SK-N-SH (cell line): Measurements from ENCODE around the gene HHIPL1. TPM values are rescaled to one million over a fixed set of nuclear protein-coding genes. Genes with fewer than 3 reads are reported as not detected.

Experiments
- CTCF ChIA-PET: fragments of 300-600, 350-600 bp; formaldehyde crosslinking; extraction: SDS; loops from one replicate; lab custom pipeline; 2021; lab: Yijun Ruan, JAX
- POLR2A ChIA-PET: fragments of 350-600 bp; sonication (Branson Sonifier 250); formaldehyde crosslinking; extraction: SDS; loops from one replicate; lab custom pipeline; 2020; ENCODE audit warnings: antibody characterized with exemption, inconsistent platforms; lab: Yijun Ruan, JAX
- DNase-seq: peaks from one replicate; pipeline ENCODE4 v3.0.0; 2012
- H2AFZ ChIP-seq: fragments of 200-600 bp; sonication (generic); 2 replicates; pipeline ENCODE4 v1.8.1; 2016; ENCODE audit warnings: antibody characterized with exemption, mild to moderate bottlenecking, low read depth
- H3F3A ChIP-seq: fragments of 200-600 bp; sonication (generic); replicated peaks from 2 replicates; pipeline ENCODE3; 2016; ENCODE audit warnings: antibody characterized with exemption, mild to moderate bottlenecking; ENCODE audit not compliant: insufficient read depth
- H3K27ac ChIP-seq, 2 experiments: fragments of 200-500 bp in 1 of 2; fragments of 200-600 bp in 1 of 2; sonication (Bioruptor generic) in 1 of 2; sonication (generic), shearing (Covaris generic) in 1 of 2; 2 replicates each; pipeline versions ENCODE4 v1.5.1 to v1.6.1; 2014 to 2016; ENCODE audit warnings: low read depth in 2 of 2, inconsistent platforms in 1 of 2, low read length in 1 of 2, mild to moderate bottlenecking in 1 of 2, mixed read lengths in 1 of 2
- H3K27me3 ChIP-seq: fragments of 200-600 bp; sonication (generic), shearing (Covaris generic); 2 replicates; pipeline ENCODE4 v1.6.1; 2016; ENCODE audit warnings: mixed run types; ENCODE audit not compliant: insufficient read depth
- H3K36me3 ChIP-seq, 2 experiments: fragments of 200-500 bp in 1 of 2; fragments of 200-600 bp in 1 of 2; sonication (Bioruptor generic) in 1 of 2; sonication (generic) in 1 of 2; replicated peaks in 1 of 2; 2 replicates each; pipeline versions ENCODE3 to v1.5.1; 2014 to 2016; ENCODE audit warnings: low read length in 1 of 2, mild to moderate bottlenecking in 1 of 2; ENCODE audit not compliant: insufficient read depth in 2 of 2, control insufficient read depth in 1 of 2
- H3K4me1 ChIP-seq, 2 experiments: fragments of 200-500 bp in 1 of 2; fragments of 200-600 bp in 1 of 2; sonication (Bioruptor generic) in 1 of 2; sonication (generic), shearing (Covaris generic) in 1 of 2; 2 replicates each; pipeline versions ENCODE4 v1.5.1 to v1.6.1; 2014 to 2016; ENCODE audit warnings: low read depth in 1 of 2, low read length in 1 of 2, mixed run types in 1 of 2; ENCODE audit not compliant: insufficient read depth in 2 of 2, control insufficient read depth in 1 of 2
- H3K4me2 ChIP-seq: fragments of 200-600 bp; sonication (generic), shearing (Covaris generic); 2 replicates; pipeline ENCODE4 v1.6.1; 2017; ENCODE audit warnings: mixed run types
- H3K4me3 ChIP-seq, 2 experiments: fragments of 200-500 bp in 1 of 2; fragments of 200-600 bp in 1 of 2; sonication (Bioruptor generic) in 1 of 2; sonication (generic), shearing (Covaris generic) in 1 of 2; 2 replicates each; pipeline versions ENCODE4 v1.5.1 to v1.8.1; 2014 to 2016; ENCODE audit warnings: low read depth in 2 of 2, inconsistent platforms in 1 of 2, low read length in 1 of 2, mild to moderate bottlenecking in 1 of 2, mixed read lengths in 1 of 2, moderate library complexity in 1 of 2
- H3K79me2 ChIP-seq: fragments of 200-600 bp; sonication (generic); 2 replicates; pipeline ENCODE4 v1.8.1; 2017; ENCODE audit warnings: mild to moderate bottlenecking; ENCODE audit not compliant: insufficient read depth
- H3K9ac ChIP-seq: fragments of 200-600 bp; sonication (generic); 2 replicates; pipeline ENCODE4 v1.6.1; 2017; ENCODE audit warnings: mixed run types
- H3K9me2 ChIP-seq: fragments of 200-600 bp; sonication (generic); 2 replicates; pipeline ENCODE4 v1.6.1; 2017; ENCODE audit warnings: mixed run types
- H3K9me3 ChIP-seq: fragments of 200-600 bp; sonication (generic); 2 replicates; pipeline ENCODE4 v1.6.1; 2017; ENCODE audit warnings: mixed run types, mild to moderate bottlenecking, moderate library complexity
- H4K20me1 ChIP-seq: fragments of 200-600 bp; sonication (generic); 2 replicates; pipeline ENCODE4 v1.6.1; 2017; ENCODE audit warnings: mild to moderate bottlenecking, mixed run types; ENCODE audit not compliant: insufficient read depth
- EP300 ChIP-seq, 2 experiments: IDR thresholded peaks; 2 replicates each; pipeline versions ENCODE4 v1.4.0 to v1.6.1; 2012; ENCODE audit warnings: borderline replicate concordance in 1 of 2, low read depth in 1 of 2, low read length in 1 of 2
- FOSL2 ChIP-seq: IDR thresholded peaks from 2 replicates; pipeline ENCODE4 v1.4.0; 2012; ENCODE audit warnings: low read depth, mild to moderate bottlenecking, moderate library complexity, borderline replicate concordance
- FOXM1 ChIP-seq: IDR thresholded peaks from 2 replicates; pipeline ENCODE4 v1.4.0; 2012; ENCODE audit warnings: low read depth, mild to moderate bottlenecking
- GABPA ChIP-seq: IDR thresholded peaks from 2 replicates; pipeline ENCODE4 v1.4.0; 2012; ENCODE audit warnings: low read depth, mild to moderate bottlenecking
- GATA2 ChIP-seq: sonication (generic); formaldehyde crosslinking; IDR thresholded peaks from 2 replicates; pipeline ENCODE4 v1.5.0; 2020; ENCODE audit warnings: mild to moderate bottlenecking, missing genetic modification reagents
- POLR2AphosphoS5 ChIP-seq: IDR thresholded peaks from 2 replicates; pipeline ENCODE4 v1.6.1; 2012; ENCODE audit warnings: low read depth, low read length
- RCOR1 ChIP-seq: fragments of 150-350 bp; IDR thresholded peaks from 2 replicates; pipeline ENCODE4 v1.6.1; 2017; ENCODE audit warnings: antibody characterized with exemption, low read length
- TCF12 ChIP-seq: IDR thresholded peaks from 2 replicates; pipeline ENCODE4 v1.4.0; 2012
- WGBS: methylation state at CpG from one replicate; pipeline ENCODE4 v1.1.6; 2017; ENCODE audit warnings: low lambda C conversion rate; 5-methylcytosine and 5-hydroxymethylcytosine counted together
- polyA plus RNA-seq, 3 experiments: library from polyadenylated mRNA; depleted of rRNA; stranded (reverse); fragments of >200 nt; gene quantifications; 2 replicates each; pipeline ENCODE4 v1.2.3, GENCODE V29; 2012
- TF ChIP-seq, protein P1 (sequence below): IDR thresholded peaks from 2 replicates; pipeline ENCODE4 v1.4.0; 2012; ENCODE audit warnings: low read depth
- TF ChIP-seq, protein P2 (sequence below): IDR thresholded peaks from 2 replicates; pipeline ENCODE4; 2012
- TF ChIP-seq, protein P3 (sequence below): IDR thresholded peaks from 2 replicates; pipeline ENCODE4 v1.4.0; 2012; ENCODE audit warnings: low read depth, borderline replicate concordance

Gene HHIPL1
- polyA plus RNA-seq, 1 of the 3 experiments (the other 2 are of a cell fraction) = 0.02 TPM

DNA sequence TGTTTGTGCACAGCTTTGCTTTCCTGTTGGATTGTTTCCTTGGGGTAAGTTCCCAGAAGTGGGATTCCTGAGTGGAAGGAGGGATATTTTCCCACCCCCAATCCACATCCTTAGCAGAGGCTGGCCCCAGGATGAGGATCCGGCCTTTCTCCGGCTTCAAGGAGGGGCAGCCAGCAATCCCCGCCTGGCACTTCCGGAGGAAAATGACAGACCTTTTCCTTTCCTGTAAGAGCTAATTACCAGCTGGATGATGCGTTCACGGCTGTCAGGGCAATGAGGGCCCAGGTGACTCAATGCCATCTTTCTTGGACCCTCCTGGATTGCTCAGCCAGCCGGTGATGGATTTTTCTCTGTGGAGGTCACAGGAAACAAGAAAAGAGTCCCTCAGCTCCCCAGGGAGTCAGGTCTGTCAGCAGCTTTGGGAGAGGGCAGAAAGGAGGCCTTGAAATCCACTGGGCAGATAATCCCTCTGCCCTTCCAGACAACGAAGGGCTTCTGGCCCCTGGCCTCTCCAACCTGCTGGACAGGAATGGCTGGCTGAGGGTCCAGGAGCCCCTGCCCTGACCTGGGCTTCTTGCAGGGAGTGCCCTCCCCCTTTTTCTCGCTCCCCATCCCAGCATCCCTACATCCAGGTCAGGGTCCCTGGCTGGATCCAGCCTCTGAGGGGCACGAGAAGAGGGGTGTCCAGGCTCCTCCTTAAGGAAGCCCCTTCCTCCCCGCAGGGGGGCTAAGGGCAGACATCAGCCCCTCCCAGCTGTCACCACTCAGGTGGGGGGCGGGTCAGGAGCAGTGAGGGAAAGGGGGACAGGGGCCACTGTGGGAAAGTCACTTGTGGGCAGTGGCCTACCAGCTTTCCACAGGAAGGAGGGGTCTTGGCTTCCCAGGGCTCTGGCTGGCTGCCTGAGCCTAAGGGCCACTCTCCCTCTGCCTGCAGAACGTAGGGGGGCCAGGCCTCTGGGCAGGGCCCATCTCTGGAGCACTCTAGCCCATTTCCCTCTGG is 24.8 kb upstream of the HHIPL1 start:
- Histone ChIP-seq H3K4me3 (no peak overlapping the region), H3K9me3 (no peaks in the 10 kb centered on the region), H3K4me1 (peaks cover 23 to 39% of the 10 kb centered on the region in 2 experiments; a peak in 2 of 4 replicates), H3K9ac (peak overlapping the region; percentile 60), H4K20me1 (no peaks in the 10 kb centered on the region), H3K36me3 (no peaks in the 10 kb centered on the region), H3K9me2 (no peaks in the 10 kb centered on the region), H2AFZ (peak overlapping the region; percentile 90), H3K79me2 (no peaks in the 10 kb centered on the region), H3F3A (peaks cover 30% of the 10 kb centered on the region), H3K27me3 (no peaks in the 10 kb centered on the region), H3K4me2 (peak overlapping the region; percentile 34), H3K27ac (peak overlapping the region; percentile 56 to 77)
- ChIA-PET CTCF (interaction anchor here (0.6 to 3.5 kb wide), 10 partner anchors 8 to 375 kb away, joined by 3 to 20 read pairs (median 3); no protein-coding TSS in a partner anchor), POLR2A (no interaction called here)
- WGBS = 20% methylated on average over 8 of the region's 13 CpGs
- no peak for DNase-seq
- no peak for TF ChIP-seq RCOR1
- TF ChIP-seq POLR2AphosphoS5 = 0 out of 2 replicates have a peak, but pooled peaks have one; percentile 14
- TF ChIP-seq FOSL2 = peak; percentile 30; the same call in 1 of the 2 replicates
- peak in 1 of 2 experiments; percentile 18; a peak in 1 of 4 replicates for TF ChIP-seq EP300 (IDR thresholded peaks at IDR 0.05; ENCODE audit: borderline replicate concordance in 1 of 2, low read depth in 1 of 2, low read length in 1 of 2)
- TF ChIP-seq, protein P1, sequence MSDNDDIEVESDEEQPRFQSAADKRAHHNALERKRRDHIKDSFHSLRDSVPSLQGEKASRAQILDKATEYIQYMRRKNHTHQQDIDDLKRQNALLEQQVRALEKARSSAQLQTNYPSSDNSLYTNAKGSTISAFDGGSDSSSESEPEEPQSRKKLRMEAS = 0 out of 2 replicates have a peak, but pooled peaks have one; percentile 21
- TF ChIP-seq, protein P2, sequence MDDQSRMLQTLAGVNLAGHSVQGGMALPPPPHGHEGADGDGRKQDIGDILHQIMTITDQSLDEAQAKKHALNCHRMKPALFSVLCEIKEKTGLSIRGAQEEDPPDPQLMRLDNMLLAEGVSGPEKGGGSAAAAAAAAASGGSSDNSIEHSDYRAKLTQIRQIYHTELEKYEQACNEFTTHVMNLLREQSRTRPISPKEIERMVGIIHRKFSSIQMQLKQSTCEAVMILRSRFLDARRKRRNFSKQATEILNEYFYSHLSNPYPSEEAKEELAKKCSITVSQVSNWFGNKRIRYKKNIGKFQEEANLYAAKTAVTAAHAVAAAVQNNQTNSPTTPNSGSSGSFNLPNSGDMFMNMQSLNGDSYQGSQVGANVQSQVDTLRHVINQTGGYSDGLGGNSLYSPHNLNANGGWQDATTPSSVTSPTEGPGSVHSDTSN = peak; percentile 71
- no peak for TF ChIP-seq GATA2 (CRISPR knock-in tag)
- TF ChIP-seq, protein P3, sequence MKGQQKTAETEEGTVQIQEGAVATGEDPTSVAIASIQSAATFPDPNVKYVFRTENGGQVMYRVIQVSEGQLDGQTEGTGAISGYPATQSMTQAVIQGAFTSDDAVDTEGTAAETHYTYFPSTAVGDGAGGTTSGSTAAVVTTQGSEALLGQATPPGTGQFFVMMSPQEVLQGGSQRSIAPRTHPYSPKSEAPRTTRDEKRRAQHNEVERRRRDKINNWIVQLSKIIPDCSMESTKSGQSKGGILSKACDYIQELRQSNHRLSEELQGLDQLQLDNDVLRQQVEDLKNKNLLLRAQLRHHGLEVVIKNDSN = no peak
- TF ChIP-seq GABPA = peak; percentile 57
- TF ChIP-seq TCF12 = peak; percentile 73

DNA sequence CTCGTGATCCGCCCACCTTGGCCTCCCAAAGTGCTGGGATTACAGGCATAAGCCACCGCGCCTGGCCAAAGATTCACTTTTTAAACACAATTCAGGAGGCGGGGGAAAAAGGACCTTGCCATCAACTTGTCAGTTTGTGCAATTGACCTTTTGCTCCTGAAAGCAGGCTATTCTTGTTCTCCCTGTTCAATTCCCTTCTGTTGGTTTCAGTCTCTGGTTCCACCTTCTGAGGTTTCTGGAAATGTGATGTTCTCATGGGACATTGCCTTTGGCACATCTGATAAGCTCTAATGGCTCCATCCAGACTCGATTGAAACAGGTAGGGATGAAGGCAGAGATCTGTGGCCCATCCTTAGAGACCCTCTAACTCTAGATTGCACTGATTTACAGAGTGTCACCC is 23.0 kb upstream of the HHIPL1 start:
- CTCF ChIA-PET = interaction anchor here (0.6 to 1.2 kb wide), 3 partner anchors 104 to 608 kb away, joined by 3 to 4 read pairs (median 3); no protein-coding TSS in a partner anchor
- WGBS = 84% methylated on average over 6 of the region's 6 CpGs
- no peaks in the 10 kb centered on the region for H3K79me2 ChIP-seq
- no peak for DNase-seq
- no peaks in the 10 kb centered on the region for H3K27me3 ChIP-seq
- no peak overlapping the region for H3K9ac ChIP-seq
- no peaks in the 10 kb centered on the region for H3K36me3 ChIP-seq
- no peak overlapping the region for H3K4me3 ChIP-seq
- peaks cover 36 to 38% of the 10 kb centered on the region in 2 experiments; a peak in 2 of 4 replicates for H3K4me1 ChIP-seq
- no peak for TF ChIP-seq EP300 (IDR thresholded peaks at IDR 0.05; ENCODE audit: borderline replicate concordance in 1 of 2, low read depth in 1 of 2, low read length in 1 of 2)
- TF ChIP-seq FOXM1 = no peak
- peak; percentile 25; the same call in 1 of the 2 replicates for TF ChIP-seq GATA2 (CRISPR knock-in tag)
- no peak for TF ChIP-seq POLR2AphosphoS5
- TF ChIP-seq, all 33 proteins: peak for 1
- peak overlapping the region in 1 of 2 experiments; percentile 77; a peak in 1 of 4 replicates for H3K27ac ChIP-seq
- peaks cover 30% of the 10 kb centered on the region for H3F3A ChIP-seq
- POLR2A ChIA-PET = no interaction called here
- no peaks in the 10 kb centered on the region for H4K20me1 ChIP-seq
- H3K4me2 ChIP-seq = 0 out of 2 replicates have a peak overlapping the region, but pooled peaks have one; percentile 53
- H3K9me3 ChIP-seq = no peaks in the 10 kb centered on the region
- H2AFZ ChIP-seq = no peak overlapping the region
- no peaks in the 10 kb centered on the region for H3K9me2 ChIP-seq
